Measurements from ENCODE around the gene SULT6B1.
A peak's percentile ranks its signal among the peaks of the same experiment; 100 is the strongest.
"Not testable (repeated sequence)": the region's sequence is repeated elsewhere in the genome, so short reads cannot be mapped to it uniquely, and the experiment has no call there.

Gene SULT6B1

GRCh38 chr2:37188570-37188969 is at the start of gene SULT6B1:
Gene SULT6B1, minus strand, starts transcription at chr2:37188670. Its CDS starts 30 bp downstream, at chr2:37188640.
- DNase-seq (ENCODE audit: low spot score): no peak

DNA sequence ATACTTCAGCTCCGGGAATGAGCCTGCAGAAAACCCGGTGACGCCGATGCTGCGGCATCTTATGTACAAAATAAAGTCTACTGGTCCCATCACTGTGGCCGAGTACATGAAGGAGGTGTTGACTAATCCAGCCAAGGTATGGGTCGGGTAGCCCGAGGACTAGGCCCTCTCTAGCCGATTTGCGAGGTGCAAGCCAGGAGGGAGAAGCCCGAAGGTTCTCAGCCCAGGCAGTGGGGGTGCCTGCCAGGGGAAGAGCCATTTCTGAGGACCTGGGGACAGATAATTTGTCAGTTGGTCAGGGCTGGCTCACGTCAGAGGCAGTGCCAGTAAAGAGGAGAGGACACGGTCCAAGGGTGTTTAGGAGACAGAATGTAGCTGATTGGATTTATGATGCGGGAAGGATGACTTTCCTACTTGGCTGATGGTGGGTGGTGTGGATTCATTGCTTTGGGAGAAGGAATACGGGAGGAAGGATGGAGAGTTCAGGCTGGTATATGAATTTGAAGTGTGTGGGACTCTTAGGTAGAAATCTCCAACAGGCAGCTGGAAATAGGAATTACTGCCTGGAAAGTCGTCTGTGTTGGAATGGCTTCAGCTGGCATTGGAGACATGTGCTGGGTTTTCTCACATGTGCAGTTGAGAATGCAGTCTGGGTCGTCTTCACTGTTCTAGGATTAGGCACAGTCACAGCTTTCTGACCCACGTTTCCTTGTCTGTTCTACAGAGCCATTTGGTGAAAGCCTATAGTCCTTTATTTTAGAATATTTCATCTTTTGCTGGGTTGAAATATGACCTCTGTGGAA is 43.9 kb upstream of the SULT6B1 start:
- DNase-seq (ENCODE audit: low spot score): peak; percentile 5

GRCh38 chr2:37231241-37232130 is 43.0 kb upstream of the SULT6B1 start, which contains the start of the genes CEBPZ and NDUFAF7:
Gene CEBPZ, minus strand, starts transcription at chr2:37231596. Its CDS starts 29 bp downstream, at chr2:37231567.
Gene NDUFAF7, plus strand, starts transcription at chr2:37231658. Its CDS starts 48 bp downstream, at chr2:37231706.
- peak; percentile 92 for DNase-seq (ENCODE audit: low spot score)

DNA sequence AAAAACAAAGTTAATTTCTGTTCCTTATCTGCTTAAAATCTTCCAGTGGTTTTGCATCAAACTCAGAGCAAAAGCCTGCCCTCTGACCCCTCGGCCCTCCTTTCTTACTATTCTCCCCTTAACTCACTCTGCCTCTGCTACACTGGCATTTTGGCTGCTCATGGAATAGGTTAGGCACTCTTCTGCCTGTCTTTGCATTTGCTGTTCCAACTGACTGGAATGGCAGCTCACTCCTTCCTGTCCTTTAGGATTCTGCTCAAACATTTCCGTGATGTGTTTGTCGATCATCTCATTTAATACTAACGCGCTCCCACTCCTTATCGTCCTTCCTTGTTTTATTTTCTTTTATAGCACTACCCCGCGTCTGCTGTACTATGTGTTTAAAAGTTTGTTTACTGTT is 42.1 kb upstream of the SULT6B1 start:
- DNase-seq (ENCODE audit: low spot score): no peak

DNA sequence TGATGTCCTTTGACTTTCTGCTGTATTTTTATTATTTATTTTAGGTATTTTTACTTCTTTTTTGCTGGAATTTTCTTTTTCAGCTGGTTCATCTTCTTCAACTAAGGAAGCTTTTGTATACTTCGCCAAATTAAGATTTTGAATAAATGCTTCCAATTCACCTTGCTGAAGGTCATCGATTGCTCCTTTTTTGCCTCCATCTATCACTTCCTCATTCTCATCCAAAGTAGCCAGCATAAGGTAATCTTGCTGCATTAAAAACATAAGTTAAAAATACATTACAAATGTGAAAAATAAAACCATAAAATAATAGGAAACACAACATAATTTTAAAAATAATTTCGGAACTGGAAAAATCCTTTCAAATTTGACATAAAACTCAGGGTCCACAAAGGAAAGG is 40.3 kb upstream of the SULT6B1 start:
- DNase-seq (ENCODE audit: low spot score): no peak

GRCh38 chr2:37226863-37227262 is 38.4 kb upstream of the SULT6B1 start:
- DNase-seq (ENCODE audit: low spot score): no peak

GRCh38 chr2:37225129-37225528 is 36.7 kb upstream of the SULT6B1 start:
- not testable (repeated sequence) for DNase-seq (ENCODE audit: low spot score)

- DNase-seq (ENCODE audit: low spot score): no peak
Measured at GRCh38 chr2:37224063-37224462, 35.6 kb upstream of the SULT6B1 start.

DNA sequence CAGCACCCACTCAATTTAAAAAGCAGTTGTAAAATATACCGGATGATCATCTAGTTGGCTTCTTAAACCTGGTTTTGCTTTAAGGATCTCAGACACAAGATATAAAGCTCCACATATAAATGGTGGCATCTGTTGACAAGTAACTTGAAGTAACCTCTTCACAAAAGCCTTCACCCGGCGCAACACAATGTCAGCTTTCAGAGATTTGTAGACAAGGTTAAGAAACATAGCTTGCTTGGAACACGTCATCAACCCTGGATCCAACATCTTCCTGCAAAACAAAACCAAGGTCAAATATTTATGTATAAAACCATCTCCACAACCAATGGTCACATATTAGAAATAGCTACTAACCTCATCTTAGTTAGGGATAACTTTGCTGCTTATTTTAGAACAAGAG is 34.7 kb upstream of the SULT6B1 start:
- no peak for DNase-seq (ENCODE audit: low spot score)

GRCh38 chr2:37219046-37219445 is 30.6 kb upstream of the SULT6B1 start:
- DNase-seq (ENCODE audit: low spot score): no peak

DNA sequence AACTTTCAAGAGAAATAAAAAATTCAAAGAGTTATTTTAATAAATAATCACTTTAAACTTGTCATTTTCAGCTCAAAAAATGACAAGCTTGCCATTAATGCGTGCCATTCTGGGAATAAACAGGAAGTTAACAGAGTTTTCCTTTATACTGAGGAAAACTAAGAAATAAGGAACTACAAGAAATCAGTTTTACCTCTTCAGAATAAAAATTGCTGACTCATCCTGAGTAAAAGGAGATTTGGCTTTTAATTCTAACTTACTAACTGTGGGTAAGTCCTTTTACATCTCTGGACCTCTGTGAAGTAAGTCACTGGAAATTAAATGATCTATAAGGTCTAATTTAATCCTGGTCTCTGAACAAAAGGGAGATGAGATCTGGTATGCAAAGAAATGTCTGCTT is 26.8 kb upstream of the SULT6B1 start:
- DNase-seq (ENCODE audit: low spot score): no peak

DNA sequence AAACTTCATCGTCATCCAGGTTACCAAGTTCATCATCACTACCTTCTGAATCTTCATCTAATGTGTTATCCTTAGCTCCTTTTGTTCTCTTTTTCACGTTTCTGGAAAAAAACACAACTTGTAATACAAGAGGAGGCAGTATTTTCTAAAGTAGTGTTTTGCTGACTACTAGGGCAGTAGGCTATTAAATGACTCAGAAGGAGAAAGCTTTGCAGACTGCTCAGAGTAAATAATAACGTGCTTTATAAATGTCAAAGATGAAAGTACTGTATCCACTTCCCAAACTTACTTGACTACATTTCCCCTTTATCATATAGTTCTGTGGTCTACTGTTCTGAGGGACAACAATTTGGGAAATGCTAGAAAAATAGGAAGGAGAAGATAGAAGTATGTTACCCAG is 23.5 kb upstream of the SULT6B1 start:
- DNase-seq (ENCODE audit: low spot score): no peak

GRCh38 chr2:37211212-37211611 is 22.7 kb upstream of the SULT6B1 start:
- no peak for DNase-seq (ENCODE audit: low spot score)

DNA sequence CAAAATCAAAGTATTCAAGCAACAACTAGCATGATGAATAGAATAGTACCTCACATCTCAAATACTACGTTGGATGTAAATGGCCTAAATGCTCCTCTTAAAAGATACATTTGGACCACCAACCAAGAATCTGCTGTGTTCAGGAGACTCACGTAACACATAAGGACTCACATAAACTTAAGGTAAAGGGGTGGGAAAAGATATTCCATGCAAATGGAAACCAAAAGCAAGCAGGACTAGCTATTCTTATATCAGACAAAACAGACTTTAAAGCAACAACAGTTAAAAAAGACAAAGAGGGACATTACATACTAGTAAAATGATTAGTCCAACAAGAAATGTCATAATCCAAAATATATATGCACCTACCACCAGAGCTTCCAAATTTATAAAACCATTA is 18.3 kb upstream of the SULT6B1 start:
- not testable (repeated sequence) for DNase-seq (ENCODE audit: low spot score)

GRCh38 chr2:37205689-37206341 is 17.3 kb upstream of the SULT6B1 start:
- DNase-seq (ENCODE audit: low spot score): no peak

- not testable (repeated sequence) for DNase-seq (ENCODE audit: low spot score)
Measured at GRCh38 chr2:37205071-37205661, 16.7 kb upstream of the SULT6B1 start.

GRCh38 chr2:37203708-37204107 is 15.2 kb upstream of the SULT6B1 start:
- no peak for DNase-seq (ENCODE audit: low spot score)

DNA sequence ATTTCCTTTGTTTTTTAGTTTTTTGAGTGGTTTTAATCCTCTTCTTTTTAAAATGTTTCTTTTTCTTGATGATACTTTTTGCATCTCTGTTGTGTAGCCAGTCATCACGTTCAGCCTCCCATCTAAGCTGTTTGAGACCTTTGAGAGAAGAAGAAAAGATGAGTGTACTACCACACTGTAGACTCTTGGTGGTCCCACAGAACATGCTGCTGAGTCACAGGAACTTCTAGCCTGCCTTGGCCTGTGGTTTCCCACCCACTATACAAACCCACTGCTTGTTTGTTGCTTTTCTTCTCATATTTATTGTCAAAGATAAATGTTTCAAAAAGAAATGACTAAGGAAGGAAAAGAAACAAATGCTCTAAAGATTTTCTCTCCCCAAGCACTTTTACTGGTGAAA is 13.3 kb upstream of the SULT6B1 start:
- DNase-seq (ENCODE audit: low spot score): no peak

DNA sequence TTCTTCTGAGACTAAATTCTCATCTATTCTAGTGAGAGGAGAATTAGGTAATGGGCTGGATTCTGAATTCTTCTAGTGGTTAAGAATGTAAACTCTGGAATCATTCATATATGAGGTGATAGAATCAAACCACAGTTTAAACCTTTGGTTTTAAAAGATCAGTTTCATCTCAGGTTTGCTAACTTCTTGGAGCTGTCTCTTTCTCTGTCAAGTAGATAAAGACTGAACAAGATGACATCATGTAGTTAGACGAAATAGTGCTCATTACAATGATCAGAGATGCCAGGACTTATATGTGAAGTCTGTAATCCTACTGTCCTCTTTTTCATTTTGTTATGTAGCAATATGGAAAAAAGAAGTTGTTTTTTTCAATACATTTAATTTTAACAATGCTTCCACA is 12.7 kb upstream of the SULT6B1 start:
- no peak for DNase-seq (ENCODE audit: low spot score)

DNA sequence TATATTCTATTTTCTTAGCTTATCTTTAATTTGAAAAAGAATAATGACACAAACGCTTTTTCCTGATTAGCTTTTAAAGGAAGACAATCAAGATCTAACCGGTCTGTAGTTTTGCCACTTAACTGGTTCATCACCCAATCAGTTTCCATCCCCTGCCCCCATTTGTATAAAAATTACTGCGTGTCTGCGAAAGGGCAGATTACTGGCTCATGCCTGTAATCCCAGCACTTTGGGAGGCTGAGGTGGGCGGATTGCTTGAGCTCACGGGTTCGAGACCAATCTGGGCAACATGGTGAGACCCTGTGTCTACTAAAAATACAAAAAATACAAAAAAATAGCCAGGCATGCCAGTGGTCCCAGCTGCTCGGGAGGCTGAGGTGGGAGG is 10.2 kb upstream of the SULT6B1 start:
- DNase-seq (ENCODE audit: low spot score): no peak

- DNase-seq (ENCODE audit: low spot score): peak; percentile 78
Measured at GRCh38 chr2:37196320-37197195, 8.1 kb upstream of the SULT6B1 start, which contains the start of gene CEBPZOS. Gene CEBPZOS, plus strand, starts transcription at chr2:37196496. Its CDS starts 3,209 bp downstream, at chr2:37199705.

Data from putamen (tissue), 1 donor.